SK-N-SH treated with all-trans-retinoic acid at 6 μM for 48 hours (cell line): ENCODE results near the gene KCNJ9.

ENCODE experiments used
- ATAC-seq: fragments of 200-7000 bp; cut with Tn5 transposase; 3 replicates; pipeline ENCODE4 v1.9.1; 2020; ENCODE audit warnings: mild to moderate bottlenecking, moderate library complexity
- ARNTL ChIP-seq: fragments of 450-650 bp; formaldehyde crosslinking; IDR thresholded peaks from 2 replicates; pipeline ENCODE4 v1.5.0; 2020; ENCODE audit warnings: low read depth, mild to moderate bottlenecking, moderate library complexity, borderline replicate concordance
- BACH2 ChIP-seq: fragments of 250-450 bp; sonication (Bioruptor Pico); IDR thresholded peaks from 2 replicates; pipeline ENCODE4 v1.9.0; 2021; ENCODE audit warnings: mild to moderate bottlenecking, borderline replicate concordance
- CSDC2 ChIP-seq: fragments of 250-450 bp; sonication (Bioruptor Pico); IDR thresholded peaks from 2 replicates; pipeline ENCODE4 v1.5.0; 2020; ENCODE audit warnings: mild to moderate bottlenecking, moderate library complexity
- CSRNP3 ChIP-seq: fragments of 250-450 bp; sonication (Bioruptor Pico); IDR thresholded peaks from 2 replicates; pipeline ENCODE4 v1.5.1; 2021; ENCODE audit warnings: mild to moderate bottlenecking, moderate library complexity
- ESRRG ChIP-seq: fragments of 250-450 bp; sonication (Bioruptor Pico); IDR thresholded peaks from 2 replicates; pipeline ENCODE4 v1.6.1; 2021; ENCODE audit warnings: mild to moderate bottlenecking
- GLIS3 ChIP-seq: fragments of 250-450 bp; sonication (Bioruptor Pico); IDR thresholded peaks from 2 replicates; pipeline ENCODE4 v1.5.0; 2020; ENCODE audit warnings: mild to moderate bottlenecking, moderate library complexity
- ISL1 ChIP-seq: fragments of 250-450 bp; sonication (Bioruptor Pico); IDR thresholded peaks from 2 replicates; pipeline ENCODE4 v2.1.2; 2022; ENCODE audit warnings: mild to moderate bottlenecking, moderate library complexity
- OSR1 ChIP-seq: fragments of 250-450 bp; sonication (Bioruptor Pico); IDR thresholded peaks from 2 replicates; pipeline ENCODE4 v1.8.0; 2022; ENCODE audit warnings: moderate library complexity, mild to moderate bottlenecking, inconsistent platforms
- PATZ1 ChIP-seq: fragments of 250-450 bp; sonication (Bioruptor Pico); IDR thresholded peaks from 2 replicates; pipeline ENCODE4 v1.8.0; 2020; ENCODE audit warnings: mild to moderate bottlenecking, moderate library complexity, borderline replicate concordance
- POU6F1 ChIP-seq: fragments of 250-450 bp; sonication (Bioruptor Pico); IDR thresholded peaks from 2 replicates; pipeline ENCODE4 v1.8.0; 2021; ENCODE audit warnings: low read depth, mild to moderate bottlenecking, moderate library complexity, borderline replicate concordance
- PPARA ChIP-seq: fragments of 250-450 bp; sonication (Bioruptor Pico); IDR thresholded peaks from 2 replicates; pipeline ENCODE4 v1.5.0; 2020; ENCODE audit warnings: mild to moderate bottlenecking, borderline replicate concordance
- RARB ChIP-seq: fragments of 250-450 bp; sonication (Bioruptor Pico); IDR thresholded peaks from 2 replicates; pipeline ENCODE4 v1.8.0; 2021; ENCODE audit warnings: mild to moderate bottlenecking, moderate library complexity
- SNAI2 ChIP-seq: fragments of 250-450 bp; sonication (Bioruptor Pico); IDR thresholded peaks from 2 replicates; pipeline ENCODE4 v1.5.0; 2020; ENCODE audit warnings: mild to moderate bottlenecking, moderate library complexity
- TCF4 ChIP-seq: fragments of 250-450 bp; sonication (Bioruptor Pico); IDR thresholded peaks from 2 replicates; pipeline ENCODE4 v1.8.0; 2021; ENCODE audit warnings: mild to moderate bottlenecking, moderate library complexity, borderline replicate concordance
- TOX ChIP-seq: fragments of 250-450 bp; sonication (Bioruptor Pico); IDR thresholded peaks from 2 replicates; pipeline ENCODE4 v1.8.0; 2021; ENCODE audit warnings: mild to moderate bottlenecking, moderate library complexity, borderline replicate concordance
- ZC3H10 ChIP-seq: fragments of 250-450 bp; sonication (Bioruptor Pico); IDR thresholded peaks from 2 replicates; pipeline ENCODE4 v1.5.1; 2021; ENCODE audit warnings: mild to moderate bottlenecking, moderate library complexity
- ZFP3 ChIP-seq: fragments of 250-450 bp; sonication (Bioruptor Pico); IDR thresholded peaks from 2 replicates; pipeline ENCODE4 v1.5.0; 2020; ENCODE audit warnings: mild to moderate bottlenecking, moderate library complexity
- ZFP30 ChIP-seq: fragments of 450-650 bp; formaldehyde crosslinking; IDR thresholded peaks from 2 replicates; pipeline ENCODE4 v1.5.0; 2022; ENCODE audit warnings: mild to moderate bottlenecking, moderate library complexity
- ZNF565 ChIP-seq: fragments of 450-650 bp; formaldehyde crosslinking; conservative IDR thresholded peaks from 2 replicates; pipeline ENCODE4 v1.5.0; 2020; ENCODE audit warnings: low read depth, mild to moderate bottlenecking, moderate library complexity
- ZNF70 ChIP-seq: fragments of 450-650 bp; formaldehyde crosslinking; IDR thresholded peaks from 2 replicates; pipeline ENCODE4 v1.5.0; 2020; ENCODE audit warnings: mild to moderate bottlenecking, moderate library complexity
- ZNF8 ChIP-seq: fragments of 450-650 bp; formaldehyde crosslinking; IDR thresholded peaks from 2 replicates; pipeline ENCODE4 v1.5.0; 2020; ENCODE audit warnings: mild to moderate bottlenecking, moderate library complexity
- TF ChIP-seq, protein P1 (sequence below): fragments of 250-450 bp; sonication (Bioruptor Pico); IDR thresholded peaks from 2 replicates; pipeline ENCODE4 v1.5.1; 2020; ENCODE audit warnings: low read depth, mild to moderate bottlenecking, moderate library complexity
- TF ChIP-seq, protein P2 (sequence below): fragments of 250-450 bp; sonication (Bioruptor Pico); IDR thresholded peaks from 2 replicates; pipeline ENCODE4 v1.5.0; 2020; ENCODE audit warnings: mild to moderate bottlenecking, moderate library complexity

KCNJ9 gene

GRCh38 chr1:160082487-160082886 lies 1.1 kb downstream of the KCNJ9 start:
- TF ChIP-seq, protein P1, sequence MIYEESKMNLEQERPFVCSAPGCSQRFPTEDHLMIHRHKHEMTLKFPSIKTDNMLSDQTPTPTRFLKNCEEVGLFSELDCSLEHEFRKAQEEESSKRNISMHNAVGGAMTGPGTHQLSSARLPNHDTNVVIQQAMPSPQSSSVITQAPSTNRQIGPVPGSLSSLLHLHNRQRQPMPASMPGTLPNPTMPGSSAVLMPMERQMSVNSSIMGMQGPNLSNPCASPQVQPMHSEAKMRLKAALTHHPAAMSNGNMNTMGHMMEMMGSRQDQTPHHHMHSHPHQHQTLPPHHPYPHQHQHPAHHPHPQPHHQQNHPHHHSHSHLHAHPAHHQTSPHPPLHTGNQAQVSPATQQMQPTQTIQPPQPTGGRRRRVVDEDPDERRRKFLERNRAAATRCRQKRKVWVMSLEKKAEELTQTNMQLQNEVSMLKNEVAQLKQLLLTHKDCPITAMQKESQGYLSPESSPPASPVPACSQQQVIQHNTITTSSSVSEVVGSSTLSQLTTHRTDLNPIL (CRISPR knock-in tag) = no peak
- TF ChIP-seq RARB (CRISPR knock-in tag) (no peak), PPARA (no peak), PATZ1 (CRISPR knock-in tag) (no peak), ZFP3 (CRISPR knock-in tag) (no peak), ZFP30 (CRISPR knock-in tag) (no peak), GLIS3 (CRISPR knock-in tag) (no peak), ESRRG (no peak), OSR1 (CRISPR knock-in tag) (no peak), BACH2 (CRISPR knock-in tag) (no peak), CSDC2 (CRISPR knock-in tag) (no peak), ZNF8 (CRISPR knock-in tag) (no peak), ZC3H10 (CRISPR knock-in tag) (no peak), ARNTL (CRISPR knock-in tag) (no peak), ISL1 (CRISPR knock-in tag) (no peak), CSRNP3 (CRISPR knock-in tag) (no peak), ZNF70 (CRISPR knock-in tag) (no peak), POU6F1 (CRISPR knock-in tag) (no peak)
- TF ChIP-seq, protein P2, sequence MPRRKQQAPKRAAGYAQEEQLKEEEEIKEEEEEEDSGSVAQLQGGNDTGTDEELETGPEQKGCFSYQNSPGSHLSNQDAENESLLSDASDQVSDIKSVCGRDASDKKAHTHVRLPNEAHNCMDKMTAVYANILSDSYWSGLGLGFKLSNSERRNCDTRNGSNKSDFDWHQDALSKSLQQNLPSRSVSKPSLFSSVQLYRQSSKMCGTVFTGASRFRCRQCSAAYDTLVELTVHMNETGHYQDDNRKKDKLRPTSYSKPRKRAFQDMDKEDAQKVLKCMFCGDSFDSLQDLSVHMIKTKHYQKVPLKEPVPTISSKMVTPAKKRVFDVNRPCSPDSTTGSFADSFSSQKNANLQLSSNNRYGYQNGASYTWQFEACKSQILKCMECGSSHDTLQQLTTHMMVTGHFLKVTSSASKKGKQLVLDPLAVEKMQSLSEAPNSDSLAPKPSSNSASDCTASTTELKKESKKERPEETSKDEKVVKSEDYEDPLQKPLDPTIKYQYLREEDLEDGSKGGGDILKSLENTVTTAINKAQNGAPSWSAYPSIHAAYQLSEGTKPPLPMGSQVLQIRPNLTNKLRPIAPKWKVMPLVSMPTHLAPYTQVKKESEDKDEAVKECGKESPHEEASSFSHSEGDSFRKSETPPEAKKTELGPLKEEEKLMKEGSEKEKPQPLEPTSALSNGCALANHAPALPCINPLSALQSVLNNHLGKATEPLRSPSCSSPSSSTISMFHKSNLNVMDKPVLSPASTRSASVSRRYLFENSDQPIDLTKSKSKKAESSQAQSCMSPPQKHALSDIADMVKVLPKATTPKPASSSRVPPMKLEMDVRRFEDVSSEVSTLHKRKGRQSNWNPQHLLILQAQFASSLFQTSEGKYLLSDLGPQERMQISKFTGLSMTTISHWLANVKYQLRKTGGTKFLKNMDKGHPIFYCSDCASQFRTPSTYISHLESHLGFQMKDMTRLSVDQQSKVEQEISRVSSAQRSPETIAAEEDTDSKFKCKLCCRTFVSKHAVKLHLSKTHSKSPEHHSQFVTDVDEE (CRISPR knock-in tag) = no peak
- no peak for ATAC-seq

GRCh38 chr1:160082926-160083325 lies 1.6 kb downstream of the KCNJ9 start:
- ATAC-seq = no peak
- no peak for TF ChIP-seq PATZ1 (CRISPR knock-in tag)
- no peak for TF ChIP-seq ESRRG
- TF ChIP-seq ZNF8 (CRISPR knock-in tag) = no peak
- no peak for TF ChIP-seq ZNF565 (CRISPR knock-in tag)
- TF ChIP-seq OSR1 (CRISPR knock-in tag) = no peak
- TF ChIP-seq PPARA = no peak
- TF ChIP-seq, protein P1 (CRISPR knock-in tag) = no peak
- TF ChIP-seq ARNTL (CRISPR knock-in tag) = no peak
- no peak for TF ChIP-seq BACH2 (CRISPR knock-in tag)
- no peak for TF ChIP-seq ZNF70 (CRISPR knock-in tag)
- TF ChIP-seq POU6F1 (CRISPR knock-in tag) = no peak
- no peak for TF ChIP-seq ISL1 (CRISPR knock-in tag)
- no peak for TF ChIP-seq TCF4 (CRISPR knock-in tag)
- no peak for TF ChIP-seq ZFP3 (CRISPR knock-in tag)
- TF ChIP-seq TOX (CRISPR knock-in tag) = no peak
- no peak for TF ChIP-seq SNAI2 (CRISPR knock-in tag)
- TF ChIP-seq RARB (CRISPR knock-in tag) = no peak
- no peak for TF ChIP-seq CSRNP3 (CRISPR knock-in tag)
